GM23338 (cell line): ENCODE data around the gene TNNI2. TPM values are rescaled to one million over a fixed set of nuclear protein-coding genes. Genes with fewer than 3 reads are reported as not detected.

ENCODE experiments used
- JUNB ChIP-seq: IDR thresholded peaks from one replicate; pipeline ENCODE4 v1.6.1; 2016; ENCODE audit warnings: antibody characterized with exemption; ENCODE audit not compliant: unreplicated experiment
- NANOG ChIP-seq: IDR thresholded peaks from 2 replicates; pipeline ENCODE4 v1.6.1; 2016; ENCODE audit warnings: antibody characterized with exemption, borderline replicate concordance
- POLR2AphosphoS5 ChIP-seq: IDR thresholded peaks from 2 replicates; pipeline ENCODE4 v1.6.1; 2016; ENCODE audit warnings: antibody characterized with exemption, low read depth
- ZNF114 ChIP-seq: fragments of 250-450 bp; sonication (Bioruptor Pico); IDR thresholded peaks from 2 replicates; pipeline ENCODE4 v1.5.0; 2020; ENCODE audit warnings: mild to moderate bottlenecking, moderate library complexity
- polyA plus RNA-seq: library from polyadenylated mRNA; unstranded; fragments of >200 nt; fragmentation: Nextera tagmentation; extraction: Ambion mirVana; gene quantifications from 2 replicates; pipeline ENCODE4 v1.2.1, GENCODE V29; 2016
- total RNA-seq: library from RNA; depleted of rRNA; stranded (reverse); fragments of >200 nt; shearing (Covaris generic); gene quantifications from 2 replicates; pipeline ENCODE4 v1.2.3, GENCODE V29; 2014
- TF ChIP-seq, protein P1 (sequence below): IDR thresholded peaks from one replicate; pipeline ENCODE4 v1.6.1; 2018; ENCODE audit warnings: antibody characterized with exemption; ENCODE audit not compliant: unreplicated experiment
- TF ChIP-seq, protein P2 (sequence below): fragments of 250-450 bp; sonication (Bioruptor Pico); IDR thresholded peaks from 2 replicates; pipeline ENCODE4 v1.5.0; 2020; ENCODE audit warnings: mild to moderate bottlenecking, moderate library complexity

The TNNI2 gene
- total and polyA plus RNA-seq, 2 experiments from 2014 or later: not detected

DNA sequence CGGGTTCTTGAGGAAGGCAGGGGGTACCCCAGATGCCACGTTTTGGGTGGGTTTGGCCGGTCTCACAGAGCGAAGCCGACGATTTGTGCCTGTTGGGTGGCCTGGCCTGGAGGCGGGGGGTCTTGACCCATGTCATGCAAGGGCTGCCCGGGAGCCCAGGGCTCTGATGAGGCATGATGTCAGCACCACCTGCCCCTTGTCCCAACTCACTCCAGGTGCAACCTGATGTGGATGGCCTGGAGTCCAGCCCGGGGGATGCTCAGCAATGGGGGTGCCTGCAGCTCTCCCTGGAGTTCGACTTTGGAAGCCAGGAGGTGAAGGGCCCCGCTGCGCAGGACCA lies 3.1 kb upstream of the TNNI2 start (continued):
- TF ChIP-seq, protein P1, sequence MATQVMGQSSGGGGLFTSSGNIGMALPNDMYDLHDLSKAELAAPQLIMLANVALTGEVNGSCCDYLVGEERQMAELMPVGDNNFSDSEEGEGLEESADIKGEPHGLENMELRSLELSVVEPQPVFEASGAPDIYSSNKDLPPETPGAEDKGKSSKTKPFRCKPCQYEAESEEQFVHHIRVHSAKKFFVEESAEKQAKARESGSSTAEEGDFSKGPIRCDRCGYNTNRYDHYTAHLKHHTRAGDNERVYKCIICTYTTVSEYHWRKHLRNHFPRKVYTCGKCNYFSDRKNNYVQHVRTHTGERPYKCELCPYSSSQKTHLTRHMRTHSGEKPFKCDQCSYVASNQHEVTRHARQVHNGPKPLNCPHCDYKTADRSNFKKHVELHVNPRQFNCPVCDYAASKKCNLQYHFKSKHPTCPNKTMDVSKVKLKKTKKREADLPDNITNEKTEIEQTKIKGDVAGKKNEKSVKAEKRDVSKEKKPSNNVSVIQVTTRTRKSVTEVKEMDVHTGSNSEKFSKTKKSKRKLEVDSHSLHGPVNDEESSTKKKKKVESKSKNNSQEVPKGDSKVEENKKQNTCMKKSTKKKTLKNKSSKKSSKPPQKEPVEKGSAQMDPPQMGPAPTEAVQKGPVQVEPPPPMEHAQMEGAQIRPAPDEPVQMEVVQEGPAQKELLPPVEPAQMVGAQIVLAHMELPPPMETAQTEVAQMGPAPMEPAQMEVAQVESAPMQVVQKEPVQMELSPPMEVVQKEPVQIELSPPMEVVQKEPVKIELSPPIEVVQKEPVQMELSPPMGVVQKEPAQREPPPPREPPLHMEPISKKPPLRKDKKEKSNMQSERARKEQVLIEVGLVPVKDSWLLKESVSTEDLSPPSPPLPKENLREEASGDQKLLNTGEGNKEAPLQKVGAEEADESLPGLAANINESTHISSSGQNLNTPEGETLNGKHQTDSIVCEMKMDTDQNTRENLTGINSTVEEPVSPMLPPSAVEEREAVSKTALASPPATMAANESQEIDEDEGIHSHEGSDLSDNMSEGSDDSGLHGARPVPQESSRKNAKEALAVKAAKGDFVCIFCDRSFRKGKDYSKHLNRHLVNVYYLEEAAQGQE: no peak
- TF ChIP-seq NANOG: no peak
- TF ChIP-seq JUNB: no peak
- no peak for TF ChIP-seq POLR2AphosphoS5
- TF ChIP-seq, protein P2, sequence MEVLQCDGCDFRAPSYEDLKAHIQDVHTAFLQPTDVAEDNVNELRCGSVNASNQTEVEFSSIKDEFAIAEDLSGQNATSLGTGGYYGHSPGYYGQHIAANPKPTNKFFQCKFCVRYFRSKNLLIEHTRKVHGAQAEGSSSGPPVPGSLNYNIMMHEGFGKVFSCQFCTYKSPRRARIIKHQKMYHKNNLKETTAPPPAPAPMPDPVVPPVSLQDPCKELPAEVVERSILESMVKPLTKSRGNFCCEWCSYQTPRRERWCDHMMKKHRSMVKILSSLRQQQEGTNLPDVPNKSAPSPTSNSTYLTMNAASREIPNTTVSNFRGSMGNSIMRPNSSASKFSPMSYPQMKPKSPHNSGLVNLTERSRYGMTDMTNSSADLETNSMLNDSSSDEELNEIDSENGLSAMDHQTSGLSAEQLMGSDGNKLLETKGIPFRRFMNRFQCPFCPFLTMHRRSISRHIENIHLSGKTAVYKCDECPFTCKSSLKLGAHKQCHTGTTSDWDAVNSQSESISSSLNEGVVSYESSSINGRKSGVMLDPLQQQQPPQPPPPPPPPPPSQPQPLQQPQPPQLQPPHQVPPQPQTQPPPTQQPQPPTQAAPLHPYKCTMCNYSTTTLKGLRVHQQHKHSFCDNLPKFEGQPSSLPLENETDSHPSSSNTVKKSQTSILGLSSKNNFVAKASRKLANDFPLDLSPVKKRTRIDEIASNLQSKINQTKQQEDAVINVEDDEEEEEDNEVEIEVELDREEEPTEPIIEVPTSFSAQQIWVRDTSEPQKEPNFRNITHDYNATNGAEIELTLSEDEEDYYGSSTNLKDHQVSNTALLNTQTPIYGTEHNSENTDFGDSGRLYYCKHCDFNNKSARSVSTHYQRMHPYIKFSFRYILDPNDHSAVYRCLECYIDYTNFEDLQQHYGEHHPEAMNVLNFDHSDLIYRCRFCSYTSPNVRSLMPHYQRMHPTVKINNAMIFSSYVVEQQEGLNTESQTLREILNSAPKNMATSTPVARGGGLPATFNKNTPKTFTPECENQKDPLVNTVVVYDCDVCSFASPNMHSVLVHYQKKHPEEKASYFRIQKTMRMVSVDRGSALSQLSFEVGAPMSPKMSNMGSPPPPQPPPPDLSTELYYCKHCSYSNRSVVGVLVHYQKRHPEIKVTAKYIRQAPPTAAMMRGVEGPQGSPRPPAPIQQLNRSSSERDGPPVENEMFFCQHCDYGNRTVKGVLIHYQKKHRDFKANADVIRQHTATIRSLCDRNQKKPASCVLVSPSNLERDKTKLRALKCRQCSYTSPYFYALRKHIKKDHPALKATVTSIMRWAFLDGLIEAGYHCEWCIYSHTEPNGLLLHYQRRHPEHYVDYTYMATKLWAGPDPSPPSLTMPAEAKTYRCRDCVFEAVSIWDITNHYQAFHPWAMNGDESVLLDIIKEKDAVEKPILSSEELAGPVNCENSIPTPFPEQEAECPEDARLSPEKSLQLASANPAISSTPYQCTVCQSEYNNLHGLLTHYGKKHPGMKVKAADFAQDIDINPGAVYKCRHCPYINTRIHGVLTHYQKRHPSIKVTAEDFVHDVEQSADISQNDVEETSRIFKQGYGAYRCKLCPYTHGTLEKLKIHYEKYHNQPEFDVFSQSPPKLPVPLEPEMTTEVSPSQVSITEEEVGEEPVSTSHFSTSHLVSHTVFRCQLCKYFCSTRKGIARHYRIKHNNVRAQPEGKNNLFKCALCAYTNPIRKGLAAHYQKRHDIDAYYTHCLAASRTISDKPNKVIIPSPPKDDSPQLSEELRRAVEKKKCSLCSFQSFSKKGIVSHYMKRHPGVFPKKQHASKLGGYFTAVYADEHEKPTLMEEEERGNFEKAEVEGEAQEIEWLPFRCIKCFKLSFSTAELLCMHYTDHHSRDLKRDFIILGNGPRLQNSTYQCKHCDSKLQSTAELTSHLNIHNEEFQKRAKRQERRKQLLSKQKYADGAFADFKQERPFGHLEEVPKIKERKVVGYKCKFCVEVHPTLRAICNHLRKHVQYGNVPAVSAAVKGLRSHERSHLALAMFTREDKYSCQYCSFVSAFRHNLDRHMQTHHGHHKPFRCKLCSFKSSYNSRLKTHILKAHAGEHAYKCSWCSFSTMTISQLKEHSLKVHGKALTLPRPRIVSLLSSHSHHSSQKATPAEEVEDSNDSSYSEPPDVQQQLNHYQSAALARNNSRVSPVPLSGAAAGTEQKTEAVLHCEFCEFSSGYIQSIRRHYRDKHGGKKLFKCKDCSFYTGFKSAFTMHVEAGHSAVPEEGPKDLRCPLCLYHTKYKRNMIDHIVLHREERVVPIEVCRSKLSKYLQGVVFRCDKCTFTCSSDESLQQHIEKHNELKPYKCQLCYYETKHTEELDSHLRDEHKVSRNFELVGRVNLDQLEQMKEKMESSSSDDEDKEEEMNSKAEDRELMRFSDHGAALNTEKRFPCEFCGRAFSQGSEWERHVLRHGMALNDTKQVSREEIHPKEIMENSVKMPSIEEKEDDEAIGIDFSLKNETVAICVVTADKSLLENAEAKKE (CRISPR knock-in tag): no peak
- TF ChIP-seq ZNF114 (CRISPR knock-in tag): no peak
